ENCODE results near the gene SPAG17. TPM values are rescaled to one million over a fixed set of nuclear protein-coding genes. Genes with fewer than 3 reads are reported as not detected.

Gene SPAG17
- total and polyA plus RNA-seq, 2 donors from 2014 or later, result 8.7 to 10.4 TPM

- H3K9me3 ChIP-seq (ENCODE audit: control insufficient read depth in 2 of 3, insufficient read depth in 1 of 3, low read length in 3 of 3), result no peaks in the 10 kb centered on the region
- H3K4me3 ChIP-seq (ENCODE audit: low read length in 3 of 3), result no peak overlapping the region
- intact Hi-C loops (cut with DNase I), result no loop called here
- no peak for TF ChIP-seq CTCF (IDR thresholded peaks at IDR 0.05; ENCODE audit: borderline replicate concordance, extremely low read depth, insufficient read depth)
- no peaks in the 10 kb centered on the region for H3K36me3 ChIP-seq (ENCODE audit: control insufficient read depth in 2 of 3, insufficient read depth in 3 of 3, low read length in 3 of 3)
- DNase-seq, result no peak
- H3K27ac ChIP-seq (ENCODE audit: low read depth in 2 of 2, low read length in 2 of 2), result peak overlapping the region; percentile 5 to 74
- FAIRE-seq, result no peak
- peaks cover 0 to 18% (median 14%) of the 10 kb centered on the region in 3 donors for H3K4me1 ChIP-seq (ENCODE audit: control insufficient read depth in 2 of 3, insufficient read depth in 2 of 3, low read depth in 1 of 3, low read length in 3 of 3)
- H3K27me3 ChIP-seq (ENCODE audit: control insufficient read depth, insufficient read depth, low read length), result no peaks in the 10 kb centered on the region
- H3K9ac ChIP-seq (ENCODE audit: low read length in 3 of 3), result no peak overlapping the region
Measured at GRCh38 chr1:118118873-118119463, 66.1 kb downstream of the SPAG17 start.

GRCh38 chr1:118118469-118118868, 66.6 kb downstream of the SPAG17 start:
- Histone ChIP-seq H3K9me3 (ENCODE audit: control insufficient read depth in 2 of 3, insufficient read depth in 1 of 3, low read length in 3 of 3) (no peaks in the 10 kb centered on the region), H3K36me3 (ENCODE audit: control insufficient read depth in 2 of 3, insufficient read depth in 3 of 3, low read length in 3 of 3) (no peaks in the 10 kb centered on the region), H3K27me3 (ENCODE audit: control insufficient read depth, insufficient read depth, low read length) (no peaks in the 10 kb centered on the region), H3K9ac (ENCODE audit: low read length in 3 of 3) (no peak overlapping the region), H3K4me3 (ENCODE audit: low read length in 3 of 3) (no peak overlapping the region), H3K4me1 (ENCODE audit: control insufficient read depth in 2 of 3, insufficient read depth in 2 of 3, low read depth in 1 of 3, low read length in 3 of 3) (peaks cover 0 to 18% (median 14%) of the 10 kb centered on the region in 3 donors), H3K27ac (ENCODE audit: low read depth in 2 of 2, low read length in 2 of 2) (peak overlapping the region; percentile 49 to 74)
- DNase-seq, result peak in 3 of 5 donors; percentile 20 to 53 (median 29)
- intact Hi-C loops (cut with DNase I), result no loop called here
- peak; percentile 50 for FAIRE-seq
- no peak for TF ChIP-seq CTCF (IDR thresholded peaks at IDR 0.05; ENCODE audit: borderline replicate concordance, extremely low read depth, insufficient read depth)

- H3K4me1 ChIP-seq (ENCODE audit: control insufficient read depth in 2 of 3, insufficient read depth in 2 of 3, low read depth in 1 of 3, low read length in 3 of 3), result peaks cover 0 to 18% (median 14%) of the 10 kb centered on the region in 3 donors
- no peaks in the 10 kb centered on the region for H3K27me3 ChIP-seq (ENCODE audit: control insufficient read depth, insufficient read depth, low read length)
- no peaks in the 10 kb centered on the region for H3K36me3 ChIP-seq (ENCODE audit: control insufficient read depth in 2 of 3, insufficient read depth in 3 of 3, low read length in 3 of 3)
- intact Hi-C loops (cut with DNase I), result no loop called here
- peak in 1 of 5 donors; percentile 47 for DNase-seq
- no peak for FAIRE-seq
- TF ChIP-seq CTCF (IDR thresholded peaks at IDR 0.05; ENCODE audit: borderline replicate concordance, extremely low read depth, insufficient read depth), result no peak
- H3K9me3 ChIP-seq (ENCODE audit: control insufficient read depth in 2 of 3, insufficient read depth in 1 of 3, low read length in 3 of 3), result no peaks in the 10 kb centered on the region
- H3K9ac ChIP-seq (ENCODE audit: low read length in 3 of 3), result no peak overlapping the region
- H3K27ac ChIP-seq (ENCODE audit: low read depth in 2 of 2, low read length in 2 of 2), result peak overlapping the region in 1 of 2 donors; percentile 20
- H3K4me3 ChIP-seq (ENCODE audit: low read length in 3 of 3), result no peak overlapping the region
Measured at GRCh38 chr1:118117521-118117920, 67.5 kb downstream of the SPAG17 start.

- Histone ChIP-seq H3K9me3 (ENCODE audit: control insufficient read depth in 2 of 3, insufficient read depth in 1 of 3, low read length in 3 of 3) (no peaks in the 10 kb centered on the region), H3K9ac (ENCODE audit: low read length in 3 of 3) (no peak overlapping the region), H3K4me1 (ENCODE audit: control insufficient read depth in 2 of 3, insufficient read depth in 2 of 3, low read depth in 1 of 3, low read length in 3 of 3) (peaks cover 0 to 18% (median 14%) of the 10 kb centered on the region in 3 donors), H3K36me3 (ENCODE audit: control insufficient read depth in 2 of 3, insufficient read depth in 3 of 3, low read length in 3 of 3) (no peaks in the 10 kb centered on the region), H3K4me3 (ENCODE audit: low read length in 3 of 3) (no peak overlapping the region), H3K27me3 (ENCODE audit: control insufficient read depth, insufficient read depth, low read length) (no peaks in the 10 kb centered on the region), H3K27ac (ENCODE audit: low read depth in 2 of 2, low read length in 2 of 2) (no peak overlapping the region)
- FAIRE-seq, result no peak
- intact Hi-C loops (cut with DNase I), result no loop called here
- no peak for TF ChIP-seq CTCF (IDR thresholded peaks at IDR 0.05; ENCODE audit: borderline replicate concordance, extremely low read depth, insufficient read depth)
- no peak for DNase-seq
Measured at GRCh38 chr1:118116909-118117308, 68.1 kb downstream of the SPAG17 start.

Measured in kidney (tissue), 14 donors.